ENCODE results near the gene TMEM59L. TPM values are rescaled to one million over a fixed set of nuclear protein-coding genes. Genes with fewer than 3 reads are reported as not detected.
A peak's percentile ranks its signal among the peaks of the same experiment; 100 is the strongest.

Gene TMEM59L
- total RNA-seq, 1 donor from 2014 or later, result 0.79 TPM

GRCh38 chr19:18660051-18660910, 47.6 kb downstream of the TMEM59L start:
- TF ChIP-seq, protein P1, sequence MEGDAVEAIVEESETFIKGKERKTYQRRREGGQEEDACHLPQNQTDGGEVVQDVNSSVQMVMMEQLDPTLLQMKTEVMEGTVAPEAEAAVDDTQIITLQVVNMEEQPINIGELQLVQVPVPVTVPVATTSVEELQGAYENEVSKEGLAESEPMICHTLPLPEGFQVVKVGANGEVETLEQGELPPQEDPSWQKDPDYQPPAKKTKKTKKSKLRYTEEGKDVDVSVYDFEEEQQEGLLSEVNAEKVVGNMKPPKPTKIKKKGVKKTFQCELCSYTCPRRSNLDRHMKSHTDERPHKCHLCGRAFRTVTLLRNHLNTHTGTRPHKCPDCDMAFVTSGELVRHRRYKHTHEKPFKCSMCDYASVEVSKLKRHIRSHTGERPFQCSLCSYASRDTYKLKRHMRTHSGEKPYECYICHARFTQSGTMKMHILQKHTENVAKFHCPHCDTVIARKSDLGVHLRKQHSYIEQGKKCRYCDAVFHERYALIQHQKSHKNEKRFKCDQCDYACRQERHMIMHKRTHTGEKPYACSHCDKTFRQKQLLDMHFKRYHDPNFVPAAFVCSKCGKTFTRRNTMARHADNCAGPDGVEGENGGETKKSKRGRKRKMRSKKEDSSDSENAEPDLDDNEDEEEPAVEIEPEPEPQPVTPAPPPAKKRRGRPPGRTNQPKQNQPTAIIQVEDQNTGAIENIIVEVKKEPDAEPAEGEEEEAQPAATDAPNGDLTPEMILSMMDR (IDR thresholded peaks at IDR 0.05; ENCODE audit: insufficient read depth, low read length, severe bottlenecking), result no peak
- no peak for FAIRE-seq
- H3K27me3 ChIP-seq (ENCODE audit: control insufficient read depth, insufficient read depth, low read length), result peaks cover 8% of the 10 kb centered on the region
- H3K36me3 ChIP-seq (ENCODE audit: control insufficient read depth, insufficient read depth, low read length), result peaks cover under 1% of the 10 kb centered on the region
- no peak overlapping the region for H3K4me3 ChIP-seq (ENCODE audit: low read depth, low read length)
- DNase-seq (ENCODE audit: low read depth), result no peak

DNA sequence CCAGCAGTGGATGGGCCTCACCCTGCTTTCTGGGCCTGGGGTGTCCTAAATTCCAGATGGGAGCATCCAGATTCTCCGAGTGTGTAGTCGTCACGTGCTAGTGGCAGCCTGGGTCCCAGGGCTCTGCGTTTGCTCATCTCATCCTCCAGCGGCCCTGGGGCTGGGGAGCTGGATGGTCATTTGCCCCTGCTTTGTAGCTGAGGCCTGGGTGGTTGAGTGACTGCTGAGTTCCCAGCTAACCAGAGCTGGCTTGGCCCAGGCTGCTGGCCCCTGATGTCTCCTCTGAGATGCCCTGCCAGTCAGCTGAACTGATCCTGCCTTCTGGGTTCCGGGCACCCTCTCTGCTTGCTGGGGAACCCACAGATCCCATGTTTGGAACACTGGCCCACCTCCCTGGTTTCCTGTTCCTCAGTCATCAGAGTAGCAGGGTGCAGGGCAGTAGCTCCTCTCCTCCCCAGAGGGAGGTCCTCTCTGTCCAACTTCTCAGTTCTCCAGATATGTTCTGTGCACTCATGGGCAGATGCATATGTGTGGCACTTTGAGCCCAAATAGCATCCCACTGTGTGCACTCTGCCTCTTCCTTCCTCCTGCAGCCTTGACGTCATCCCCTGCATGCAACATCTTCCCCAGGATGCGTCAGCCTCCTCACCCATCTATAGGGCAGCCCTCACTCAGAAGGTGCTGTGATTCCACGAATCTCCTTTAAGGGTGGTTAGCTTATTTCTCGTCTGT, 48.4 kb downstream of the TMEM59L start:
- Histone ChIP-seq H3K27me3 (ENCODE audit: control insufficient read depth, insufficient read depth, low read length) (peaks cover 8% of the 10 kb centered on the region), H3K4me3 (ENCODE audit: low read depth, low read length) (no peak overlapping the region), H3K36me3 (ENCODE audit: control insufficient read depth, insufficient read depth, low read length) (peaks cover 2% of the 10 kb centered on the region)
- FAIRE-seq (peak; percentile 18), DNase-seq (ENCODE audit: low read depth) (no peak)
- TF ChIP-seq, protein P1 (IDR thresholded peaks at IDR 0.05; ENCODE audit: insufficient read depth, low read length, severe bottlenecking), result no peak

- no peak for FAIRE-seq
- no peak for DNase-seq (ENCODE audit: low read depth)
- TF ChIP-seq, protein P1 (IDR thresholded peaks at IDR 0.05; ENCODE audit: insufficient read depth, low read length, severe bottlenecking), result no peak
- peaks cover 3% of the 10 kb centered on the region for H3K36me3 ChIP-seq (ENCODE audit: control insufficient read depth, insufficient read depth, low read length)
- no peak overlapping the region for H3K4me3 ChIP-seq (ENCODE audit: low read depth, low read length)
- H3K27me3 ChIP-seq (ENCODE audit: control insufficient read depth, insufficient read depth, low read length), result peaks cover 1% of the 10 kb centered on the region
These were observed 50.5 kb downstream of the TMEM59L start for GRCh38 chr19:18662972-18663732.

GRCh38 chr19:18663940-18664530, 51.4 kb downstream of the TMEM59L start:
- Histone ChIP-seq H3K36me3 (ENCODE audit: control insufficient read depth, insufficient read depth, low read length) (peaks cover 4% of the 10 kb centered on the region), H3K4me3 (ENCODE audit: low read depth, low read length) (no peak overlapping the region), H3K27me3 (ENCODE audit: control insufficient read depth, insufficient read depth, low read length) (no peaks in the 10 kb centered on the region)
- DNase-seq (ENCODE audit: low read depth), result no peak
- TF ChIP-seq, protein P1 (IDR thresholded peaks at IDR 0.05; ENCODE audit: insufficient read depth, low read length, severe bottlenecking), result no peak
- FAIRE-seq, result peak; percentile 75

DNA sequence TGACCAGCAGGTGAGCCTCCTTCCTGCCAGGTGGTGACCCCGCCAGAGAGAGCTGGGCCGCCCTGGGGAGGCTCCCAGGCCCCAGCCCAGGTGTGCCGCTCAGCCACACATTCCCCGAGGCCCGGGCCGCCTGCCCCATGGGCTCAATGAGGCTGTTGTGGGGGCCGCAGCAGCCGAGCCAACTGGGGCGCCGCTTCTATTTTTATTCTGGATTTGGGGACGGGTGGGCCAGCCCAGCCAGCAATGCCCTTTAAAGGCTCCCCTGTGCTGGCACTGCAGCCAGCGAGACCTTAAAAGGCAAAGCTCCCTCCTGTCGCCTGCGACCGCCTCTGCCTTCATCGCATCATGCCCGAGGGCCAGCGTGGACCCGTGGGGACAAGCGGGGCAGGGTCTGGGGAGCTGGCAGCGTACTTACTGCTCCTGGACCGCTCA, 53.1 kb downstream of the TMEM59L start:
- Histone ChIP-seq H3K27me3 (ENCODE audit: control insufficient read depth, insufficient read depth, low read length) (no peaks in the 10 kb centered on the region), H3K4me3 (ENCODE audit: low read depth, low read length) (no peak overlapping the region), H3K36me3 (ENCODE audit: control insufficient read depth, insufficient read depth, low read length) (peaks cover 4% of the 10 kb centered on the region)
- DNase-seq (ENCODE audit: low read depth) (no peak), FAIRE-seq (no peak)
- TF ChIP-seq, protein P1 (IDR thresholded peaks at IDR 0.05; ENCODE audit: insufficient read depth, low read length, severe bottlenecking), result no peak
